CD4-positive, alpha-beta T cell (primary cell): ENCODE measurements around the gene PHETA2. TPM values are rescaled to one million over a fixed set of nuclear protein-coding genes. Genes with fewer than 3 reads are reported as not detected.

Experiments
- ATAC-seq: fragments of 200-7000 bp; cut with Tn5 transposase; one replicate; pipeline ENCODE4 v1.10.0; 2022; ENCODE audit warnings: mild to moderate bottlenecking; ENCODE audit not compliant: poor library complexity
- CTCF ChIA-PET: fragments of 350-600 bp; sonication (Branson Sonifier 250); formaldehyde crosslinking; loops from one replicate; lab custom pipeline; 2021; ENCODE audit warnings: antibody characterized with exemption, inconsistent platforms; lab: Charles Lee
- POLR2A ChIA-PET: fragments of 350-600 bp; sonication (Branson Sonifier 250); formaldehyde crosslinking; loops from one replicate; lab custom pipeline; 2021; ENCODE audit warnings: antibody characterized with exemption, inconsistent platforms; lab: Charles Lee
- DNase-seq, 14 experiments: peaks; one replicate each; pipeline ENCODE4 v3.0.0-alpha.2; 2013 to 2020; ENCODE audit warnings: mixed read lengths in 2 of 14
- H3K27ac ChIP-seq, 2 donors: one replicate each; pipeline versions ENCODE4 v1.5.1 to v1.7.0; 2013; ENCODE audit warnings: low read length in 2 of 2, low read depth in 1 of 2, mild to moderate bottlenecking in 1 of 2
- H3K27me3 ChIP-seq, 2 experiments: 1 replicate in 1 of 2; 2 replicates in 1 of 2; pipeline versions ENCODE4 v1.6.1 to v1.7.0; 2013; ENCODE audit warnings: low read length in 2 of 2, control low read depth in 1 of 2, mild to moderate bottlenecking in 1 of 2, moderate library complexity in 1 of 2; ENCODE audit not compliant: insufficient read depth in 2 of 2, control insufficient read depth in 1 of 2
- H3K36me3 ChIP-seq: one replicate; pipeline ENCODE4 v1.6.1; 2013; ENCODE audit warnings: low read length, control low read depth; ENCODE audit not compliant: insufficient read depth
- H3K4me1 ChIP-seq: one replicate; pipeline ENCODE4 v1.6.1; 2013; ENCODE audit warnings: low read length, control low read depth; ENCODE audit not compliant: insufficient read depth
- H3K4me3 ChIP-seq: one replicate; pipeline ENCODE4 v1.5.1; 2013; ENCODE audit warnings: mild to moderate bottlenecking, low read length, moderate library complexity
- H3K9me3 ChIP-seq, 2 experiments: 1 replicate in 1 of 2; 2 replicates in 1 of 2; pipeline versions ENCODE4 v1.6.1 to v1.7.0; 2013; ENCODE audit warnings: low read length in 2 of 2, mild to moderate bottlenecking in 2 of 2, control low read depth in 1 of 2, moderate library complexity in 1 of 2; ENCODE audit not compliant: control insufficient read depth in 1 of 2, insufficient read depth in 1 of 2
- H3K27ac Mint-ChIP-seq: one replicate; pipeline ENCODE4 v1.8.0; 2020; ENCODE audit warnings: mixed read lengths
- H3K27me3 Mint-ChIP-seq: one replicate; pipeline ENCODE4 v1.8.0; 2021; ENCODE audit warnings: mixed read lengths
- H3K36me3 Mint-ChIP-seq: one replicate; pipeline ENCODE4 v1.8.0; 2021; ENCODE audit warnings: low read depth, mixed read lengths
- H3K4me1 Mint-ChIP-seq: one replicate; pipeline ENCODE4 v1.8.0; 2021; ENCODE audit warnings: low read depth, mixed read lengths
- H3K4me3 Mint-ChIP-seq: one replicate; pipeline ENCODE4 v1.8.0; 2020; ENCODE audit warnings: mild to moderate bottlenecking, mixed read lengths
- H3K9me3 Mint-ChIP-seq: one replicate; pipeline ENCODE4 v1.8.0; 2020; ENCODE audit warnings: mixed read lengths
- intact Hi-C, 2 experiments: fragments of 100-400 bp; cut with DNase I in 1 of 2; cut with micrococcal nuclease in 1 of 2; formaldehyde crosslinking; loops; one replicate each; pipeline versions ENCODE4 v1.15.1 to v1.9.0; 2023 to 2025; cut with DNase I, micrococcal nuclease
- total RNA-seq, 174 experiments: library from RNA in 2 of 174; stranded (reverse) in 2 of 174; gene quantifications; one replicate each; pipeline ENCODE4 v1.2.3 and lab custom pipeline; 2021 to 2026
- TF ChIP-seq, protein P1 (sequence below): fragments of 200-600 bp; IDR thresholded peaks from one replicate; pipeline ENCODE4 v1.8.0; 2022; ENCODE audit warnings: antibody characterized with exemption, mild to moderate bottlenecking

The PHETA2 gene
- total RNA-seq, 2 experiments from 2014 or later = 0.27 to 0.42 TPM

DNA sequence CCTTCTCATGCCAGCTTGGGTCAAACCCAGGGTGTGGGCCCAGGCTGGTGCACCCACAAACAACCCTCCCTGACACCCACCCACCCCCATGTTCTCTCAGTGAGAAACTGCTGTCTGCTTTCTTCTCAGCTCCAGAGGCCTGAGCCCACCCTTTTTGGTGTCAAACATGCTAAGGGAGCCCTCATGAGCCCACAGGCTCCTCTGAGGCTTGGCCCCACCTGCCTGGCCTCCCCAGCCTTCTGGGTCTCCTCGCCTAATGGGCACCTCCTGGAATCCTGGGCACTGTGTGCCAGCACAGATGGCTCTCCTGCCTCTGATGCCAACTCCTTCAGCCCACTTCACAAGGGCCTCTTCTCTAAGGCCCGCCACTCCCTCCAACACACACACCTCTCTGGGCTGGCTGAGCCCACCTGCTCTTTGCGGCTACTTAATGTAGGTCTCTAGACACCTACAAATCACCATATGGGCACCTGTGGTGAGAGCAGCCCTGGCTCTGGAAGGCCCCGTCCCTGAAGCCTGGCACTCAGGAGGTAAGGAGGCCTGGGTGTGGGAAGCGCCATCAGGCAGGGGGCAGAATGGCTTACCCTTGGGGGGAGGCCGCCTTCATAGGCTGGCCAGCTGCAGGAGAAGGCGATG, 7.8 kb upstream of the PHETA2 start:
- CTCF ChIA-PET = no interaction called here
- H3K27ac ChIP-seq = no peak overlapping the region

DNA sequence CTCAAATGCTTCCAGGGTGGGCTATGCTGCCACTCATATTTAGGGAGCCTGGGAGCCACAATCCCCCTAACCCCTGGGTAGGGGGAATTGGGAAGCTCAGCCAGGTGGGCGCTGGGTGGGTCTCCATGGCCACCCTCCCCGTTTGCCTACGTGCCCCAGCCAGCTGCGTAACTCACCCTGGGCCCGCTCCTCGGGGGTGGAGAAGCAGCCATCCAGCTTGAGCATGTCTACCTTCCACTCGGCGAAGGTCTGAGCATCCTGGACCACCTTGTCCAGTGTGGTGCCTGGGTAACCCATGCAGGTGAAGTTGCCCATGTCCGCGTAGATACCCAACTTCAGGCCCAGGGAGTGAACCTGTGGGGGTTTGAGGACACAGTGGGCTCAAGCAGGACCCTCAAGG, 7.1 kb upstream of the PHETA2 start:
- no peaks in the 10 kb centered on the region for H3K27me3 Mint-ChIP-seq
- Histone ChIP-seq H3K9me3 (no peaks in the 10 kb centered on the region), H3K36me3 (peaks cover 34% of the 10 kb centered on the region), H3K4me3 (no peak overlapping the region), H3K4me1 (peaks cover 28% of the 10 kb centered on the region), H3K27me3 (no peaks in the 10 kb centered on the region), H3K27ac (no peak overlapping the region)
- no peak for ATAC-seq
- intact Hi-C loops = no loop called here
- no peak overlapping the region for H3K27ac Mint-ChIP-seq
- no peaks in the 10 kb centered on the region for H3K9me3 Mint-ChIP-seq
- ChIA-PET CTCF (no interaction called here), POLR2A (no interaction called here)
- H3K36me3 Mint-ChIP-seq = peaks cover 57% of the 10 kb centered on the region
- peaks cover 33% of the 10 kb centered on the region for H3K4me1 Mint-ChIP-seq
- no peak for DNase-seq
- TF ChIP-seq, protein P1, sequence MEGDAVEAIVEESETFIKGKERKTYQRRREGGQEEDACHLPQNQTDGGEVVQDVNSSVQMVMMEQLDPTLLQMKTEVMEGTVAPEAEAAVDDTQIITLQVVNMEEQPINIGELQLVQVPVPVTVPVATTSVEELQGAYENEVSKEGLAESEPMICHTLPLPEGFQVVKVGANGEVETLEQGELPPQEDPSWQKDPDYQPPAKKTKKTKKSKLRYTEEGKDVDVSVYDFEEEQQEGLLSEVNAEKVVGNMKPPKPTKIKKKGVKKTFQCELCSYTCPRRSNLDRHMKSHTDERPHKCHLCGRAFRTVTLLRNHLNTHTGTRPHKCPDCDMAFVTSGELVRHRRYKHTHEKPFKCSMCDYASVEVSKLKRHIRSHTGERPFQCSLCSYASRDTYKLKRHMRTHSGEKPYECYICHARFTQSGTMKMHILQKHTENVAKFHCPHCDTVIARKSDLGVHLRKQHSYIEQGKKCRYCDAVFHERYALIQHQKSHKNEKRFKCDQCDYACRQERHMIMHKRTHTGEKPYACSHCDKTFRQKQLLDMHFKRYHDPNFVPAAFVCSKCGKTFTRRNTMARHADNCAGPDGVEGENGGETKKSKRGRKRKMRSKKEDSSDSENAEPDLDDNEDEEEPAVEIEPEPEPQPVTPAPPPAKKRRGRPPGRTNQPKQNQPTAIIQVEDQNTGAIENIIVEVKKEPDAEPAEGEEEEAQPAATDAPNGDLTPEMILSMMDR = no peak
- H3K4me3 Mint-ChIP-seq = no peak overlapping the region

More for the DNA sequence above, 7.8 kb upstream of the PHETA2 start:
- Histone ChIP-seq H3K36me3 (peaks cover 37% of the 10 kb centered on the region), H3K4me1 (peaks cover 21% of the 10 kb centered on the region), H3K27me3 (no peaks in the 10 kb centered on the region), H3K4me3 (no peak overlapping the region), H3K9me3 (no peaks in the 10 kb centered on the region)
- POLR2A ChIA-PET = interaction anchor here (0.6 kb wide), 1 partner anchor 14 kb away, joined by 3 read pairs; no protein-coding TSS in a partner anchor
- Mint-ChIP-seq H3K9me3 (no peaks in the 10 kb centered on the region), H3K36me3 (peaks cover 57% of the 10 kb centered on the region), H3K27me3 (no peaks in the 10 kb centered on the region), H3K27ac (no peak overlapping the region), H3K4me1 (peaks cover 27% of the 10 kb centered on the region), H3K4me3 (no peak overlapping the region)
- TF ChIP-seq, protein P1 = no peak
- ATAC-seq (no peak), DNase-seq (no peak)
- intact Hi-C loops = no loop called here

DNA sequence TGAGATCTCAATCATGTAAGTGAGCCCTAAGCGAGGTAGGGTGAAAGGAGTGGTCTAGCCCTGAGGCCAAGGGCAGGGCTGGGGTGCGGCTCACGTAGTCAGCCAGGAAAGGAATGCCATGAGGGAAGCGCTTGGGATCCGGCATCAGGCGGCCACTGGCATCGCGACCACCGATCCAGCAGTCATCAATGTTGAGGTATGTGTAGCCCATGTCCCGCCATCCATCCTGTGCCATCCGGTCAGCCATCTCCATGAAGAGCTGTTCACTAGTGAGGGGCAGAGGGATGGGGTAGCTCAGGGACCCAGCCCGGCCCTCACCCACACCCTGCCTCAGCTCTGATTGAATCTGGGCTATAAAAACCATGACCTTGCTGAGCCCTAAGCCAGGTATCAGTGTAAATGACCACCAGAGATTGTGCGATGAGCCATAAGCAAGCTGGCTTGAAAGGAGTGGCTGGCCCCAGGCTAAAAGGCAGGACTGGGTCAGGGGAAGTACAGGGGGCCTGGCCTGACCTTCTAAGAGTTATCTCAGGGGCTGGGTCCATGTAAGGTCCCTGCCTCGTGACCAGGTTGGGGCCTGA, 6.3 kb upstream of the PHETA2 start:
- Histone ChIP-seq H3K27ac (no peak overlapping the region), H3K27me3 (no peaks in the 10 kb centered on the region), H3K9me3 (no peaks in the 10 kb centered on the region), H3K4me3 (no peak overlapping the region), H3K4me1 (peaks cover 33% of the 10 kb centered on the region), H3K36me3 (peaks cover 29% of the 10 kb centered on the region)
- DNase-seq (no peak), ATAC-seq (no peak)
- Mint-ChIP-seq H3K36me3 (peaks cover 52% of the 10 kb centered on the region), H3K27ac (no peak overlapping the region), H3K4me1 (peaks cover 38% of the 10 kb centered on the region), H3K4me3 (no peak overlapping the region), H3K9me3 (no peaks in the 10 kb centered on the region), H3K27me3 (no peaks in the 10 kb centered on the region)
- intact Hi-C loops = loop anchor here in 1 of 2 experiments (2.0 kb wide), 1 partner anchor 25 kb away; no protein-coding TSS in a partner anchor
- CTCF ChIA-PET = no interaction called here
- TF ChIP-seq, protein P1 = no peak
- POLR2A ChIA-PET = interaction anchor here (4.3 kb wide), 1 partner anchor 12 kb away, joined by 43 read pairs; the partner anchor contains the start of gene SMDT1
